GM18873 (cell line): ENCODE data around the gene RNF112.
A peak's percentile ranks its signal among the peaks of the same experiment; 100 is the strongest.

Source experiments
- ATAC-seq: cut with Tn5 transposase; IDR thresholded peaks from one replicate; pipeline ENCODE4 v1.9.1; 2021; ENCODE audit warnings: mild to moderate bottlenecking, moderate library complexity, moderate number of reproducible peaks; ENCODE audit not compliant: unreplicated experiment, low FRiP score

RNF112 gene

GRCh38 chr17:19374136-19374535 is 36.9 kb upstream of the RNF112 start:
- no peak for ATAC-seq

GRCh38 chr17:19375732-19376131 is 35.3 kb upstream of the RNF112 start:
- no peak for ATAC-seq

- no peak for ATAC-seq
These were observed 34.2 kb upstream of the RNF112 start for GRCh38 chr17:19376811-19377210.

- peak; percentile 86 for ATAC-seq
These were observed 33.2 kb upstream of the RNF112 start for GRCh38 chr17:19377602-19378415.

GRCh38 chr17:19378416-19379360 is 32.3 kb upstream of the RNF112 start, which contains the start of gene MAPK7:
Gene MAPK7 (plus strand): TSS chr17:19378498. CDS start chr17:19378901, 403 bp downstream.
- no peak for ATAC-seq

- no peak for ATAC-seq
These were observed 31.5 kb upstream of the RNF112 start for GRCh38 chr17:19379361-19380065.

GRCh38 chr17:19380481-19381301 is 30.3 kb upstream of the RNF112 start:
- no peak for ATAC-seq

GRCh38 chr17:19381361-19381740 is 29.7 kb upstream of the RNF112 start:
- ATAC-seq, result no peak

- ATAC-seq, result no peak
These were observed 29.1 kb upstream of the RNF112 start for GRCh38 chr17:19381741-19382444.

- no peak for ATAC-seq
These were observed 28.2 kb upstream of the RNF112 start for GRCh38 chr17:19382531-19383444.

GRCh38 chr17:19383681-19384470 is 27.2 kb upstream of the RNF112 start:
- no peak for ATAC-seq

- no peak for ATAC-seq
These were observed 26.2 kb upstream of the RNF112 start for GRCh38 chr17:19384723-19385391.

GRCh38 chr17:19385521-19385983 is 25.5 kb upstream of the RNF112 start:
- ATAC-seq, result no peak

GRCh38 chr17:19386051-19386929 is 24.7 kb upstream of the RNF112 start:
- ATAC-seq, result no peak

GRCh38 chr17:19386974-19387920 is 23.8 kb upstream of the RNF112 start, which contains the start of gene MFAP4:
Gene MFAP4 (minus strand): TSS chr17:19387190. CDS start chr17:19387155, 35 bp downstream.
- no peak for ATAC-seq
